HepG2 (cell line): ENCODE measurements around the gene POLR1H. TPM values are rescaled to one million over a fixed set of nuclear protein-coding genes. Genes with fewer than 3 reads are reported as not detected.

ENCODE experiments used
- HDAC1 ChIP-seq: sonication (generic); formaldehyde crosslinking; IDR thresholded peaks from 2 replicates; pipeline ENCODE4 v1.5.1; 2020; ENCODE audit warnings: mild to moderate bottlenecking, missing genetic modification reagents
- JDP2 ChIP-seq: sonication (generic); formaldehyde crosslinking; IDR thresholded peaks from 2 replicates; pipeline ENCODE4 v1.8.1; 2022; ENCODE audit warnings: missing genetic modification reagents, borderline replicate concordance
- MED1 ChIP-seq: sonication (generic); formaldehyde crosslinking; IDR thresholded peaks from 2 replicates; pipeline ENCODE4 v1.4.0; 2020; ENCODE audit warnings: missing genetic modification reagents
- MIXL1 ChIP-seq: IDR thresholded peaks from 2 replicates; pipeline ENCODE4 v1.6.1; 2016
- MXI1 ChIP-seq: IDR thresholded peaks from 3 replicates; pipeline ENCODE4 v1.6.1; 2012; ENCODE audit warnings: low read depth, low read length, inconsistent platforms, borderline replicate concordance
- PCBP2 ChIP-seq: fragments of 200-400 bp; formaldehyde crosslinking; optimal IDR thresholded peaks from 2 replicates; pipeline ENCODE3; 2018; ENCODE audit warnings: low read length, low read depth; ENCODE audit not compliant: poor library complexity, severe bottlenecking
- PLRG1 ChIP-seq: fragments of 450-650 bp; conservative IDR thresholded peaks from 2 replicates; pipeline ENCODE4 v1.6.1; 2016
- SMYD3 ChIP-seq: sonication (generic); formaldehyde crosslinking; IDR thresholded peaks from 2 replicates; pipeline ENCODE4 v1.8.1; 2023; ENCODE audit warnings: mild to moderate bottlenecking, missing genetic modification reagents
- TARDBP ChIP-seq: sonication (generic); formaldehyde crosslinking; IDR thresholded peaks from 2 replicates; pipeline ENCODE4 v1.8.0; 2022; ENCODE audit warnings: mild to moderate bottlenecking, missing genetic modification reagents
- ZBTB3 ChIP-seq: sonication (generic); formaldehyde crosslinking; IDR thresholded peaks from 2 replicates; pipeline ENCODE4 v1.4.0; 2020; ENCODE audit warnings: low read depth, mild to moderate bottlenecking, moderate library complexity, missing genetic modification reagents, borderline replicate concordance
- ZFX ChIP-seq: sonication (generic); formaldehyde crosslinking; IDR thresholded peaks from 2 replicates; pipeline ENCODE4 v1.4.0; 2020; ENCODE audit warnings: mild to moderate bottlenecking, low read depth, missing genetic modification reagents, moderate library complexity
- ZNF136 ChIP-seq: sonication (generic); formaldehyde crosslinking; IDR thresholded peaks from 2 replicates; pipeline ENCODE4 v1.8.1; 2022; ENCODE audit warnings: low read depth, mild to moderate bottlenecking, moderate library complexity, missing genetic modification reagents
- ZNF33A ChIP-seq: sonication (generic); formaldehyde crosslinking; IDR thresholded peaks from 2 replicates; pipeline ENCODE4 v1.5.1; 2020; ENCODE audit warnings: missing genetic modification reagents, mild to moderate bottlenecking, moderate library complexity, borderline replicate concordance
- ZNF367 ChIP-seq: sonication (generic); formaldehyde crosslinking; IDR thresholded peaks from 2 replicates; pipeline ENCODE4 v1.4.0; 2020; ENCODE audit warnings: missing genetic modification reagents, borderline replicate concordance
- ZNF772 ChIP-seq: sonication (generic); formaldehyde crosslinking; IDR thresholded peaks from 2 replicates; pipeline ENCODE4 v1.5.0; 2020; ENCODE audit warnings: mild to moderate bottlenecking, missing genetic modification reagents
- ZSCAN21 ChIP-seq: sonication (generic); formaldehyde crosslinking; IDR thresholded peaks from 2 replicates; pipeline ENCODE4 v1.8.0; 2022; ENCODE audit warnings: mild to moderate bottlenecking, missing genetic modification reagents, moderate library complexity, borderline replicate concordance
- polyA plus RNA-seq, 8 experiments: library from polyadenylated mRNA; depleted of rRNA in 3 of 8; stranded (reverse) in 7 of 8; unstranded in 1 of 8; fragments of >200 nt; fragmentation: Illumina TruSeq in 4 of 8; extraction: Trizol in 4 of 8; gene quantifications; 2 replicates each; pipeline versions ENCODE4 v1.2.1 to v1.2.3, GENCODE V29; 2011 to 2016; ENCODE audit warnings: low read depth in 4 of 8, missing spikeins in 1 of 8, mixed read lengths in 1 of 8; ENCODE audit not compliant: insufficient read depth in 1 of 8
- total RNA-seq, 5 experiments: library from RNA; depleted of rRNA; stranded (reverse); fragments of >200 nt; fragmentation: Illumina TruSeq; extraction: Trizol; gene quantifications; 2 replicates each; pipeline ENCODE4 v1.2.3, GENCODE V29; 2016; ENCODE audit warnings: low read depth in 1 of 5
- TF ChIP-seq, protein P1 (sequence below): sonication (generic); formaldehyde crosslinking; IDR thresholded peaks from 2 replicates; pipeline ENCODE4 v1.8.0; 2023; ENCODE audit warnings: mild to moderate bottlenecking, missing genetic modification reagents
- TF ChIP-seq, protein P2 (sequence below): sonication (generic); formaldehyde crosslinking; IDR thresholded peaks from 2 replicates; pipeline ENCODE4 v1.4.0; 2020; ENCODE audit warnings: mild to moderate bottlenecking, low read depth, missing genetic modification reagents
- TF ChIP-seq, protein P3 (sequence below): sonication (generic); formaldehyde crosslinking; IDR thresholded peaks from 2 replicates; pipeline ENCODE4 v1.8.0; 2022; ENCODE audit warnings: missing genetic modification reagents, low read depth, mild to moderate bottlenecking, borderline replicate concordance
- TF ChIP-seq, protein P4 (sequence below): sonication (generic); formaldehyde crosslinking; IDR thresholded peaks from 2 replicates; pipeline ENCODE4 v1.5.1; 2020; ENCODE audit warnings: mild to moderate bottlenecking, missing genetic modification reagents, borderline replicate concordance

Gene POLR1H
- total and polyA plus RNA-seq, 2 of the 13 experiments (the other 11 are each of a cell fraction or from before 2014, with no cell fraction given), result 61.4 to 79.8 TPM

DNA sequence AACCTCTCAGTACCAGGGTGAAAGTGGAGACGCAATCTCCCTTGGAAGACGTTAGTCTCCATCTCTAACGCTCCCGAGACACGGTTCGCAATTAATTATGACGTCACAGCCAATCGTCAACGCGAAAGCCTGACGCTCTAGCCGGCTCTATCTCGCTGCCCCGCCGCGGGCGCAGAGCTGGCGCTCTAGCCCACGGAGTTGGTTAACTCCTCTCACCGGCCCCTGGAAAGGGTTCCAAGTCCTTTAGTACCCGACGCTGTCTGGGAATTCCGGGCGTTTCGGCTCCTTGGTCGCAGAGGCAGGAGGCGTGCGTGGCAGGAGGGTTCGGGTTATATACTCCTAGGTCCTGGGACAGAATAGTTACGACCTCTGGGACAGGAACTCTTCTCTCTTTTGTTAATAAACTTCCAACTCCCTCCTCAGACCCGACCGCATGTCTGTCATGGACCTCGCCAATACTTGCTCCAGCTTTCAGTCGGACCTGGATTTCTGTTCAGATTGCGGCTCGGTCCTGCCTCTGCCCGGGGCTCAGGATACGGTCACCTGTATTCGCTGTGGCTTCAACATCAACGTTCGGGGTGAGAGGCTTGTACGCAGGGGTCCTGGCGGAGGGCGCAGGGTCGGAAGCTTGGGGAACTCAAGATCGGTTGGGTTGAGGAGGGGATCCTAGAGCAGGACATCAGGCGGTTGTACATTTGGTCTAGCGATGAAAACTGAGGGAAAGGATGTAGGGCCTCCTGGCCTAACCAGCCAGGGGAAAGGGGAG, at the start of gene POLR1H (continued):
- no peak for TF ChIP-seq JDP2 (CRISPR knock-in tag)
- TF ChIP-seq TARDBP (CRISPR knock-in tag), result peak; percentile 92; the same call in 1 of the 2 replicates
- TF ChIP-seq ZNF772, result no peak
- TF ChIP-seq SMYD3 (CRISPR knock-in tag), result no peak; the same call in 1 of the 2 replicates
- TF ChIP-seq HDAC1, result peak; percentile 88
- peak; percentile 92 for TF ChIP-seq MED1
- TF ChIP-seq, protein P1, sequence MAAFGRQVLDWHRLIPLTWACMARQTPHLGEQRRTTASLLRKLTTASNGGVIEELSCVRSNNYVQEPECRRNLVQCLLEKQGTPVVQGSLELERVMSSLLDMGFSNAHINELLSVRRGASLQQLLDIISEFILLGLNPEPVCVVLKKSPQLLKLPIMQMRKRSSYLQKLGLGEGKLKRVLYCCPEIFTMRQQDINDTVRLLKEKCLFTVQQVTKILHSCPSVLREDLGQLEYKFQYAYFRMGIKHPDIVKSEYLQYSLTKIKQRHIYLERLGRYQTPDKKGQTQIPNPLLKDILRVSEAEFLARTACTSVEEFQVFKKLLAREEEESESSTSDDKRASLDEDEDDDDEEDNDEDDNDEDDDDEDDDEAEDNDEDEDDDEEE (CRISPR knock-in tag), result peak; percentile 80
- TF ChIP-seq ZNF367 (CRISPR knock-in tag), result 0 out of 2 replicates have a peak, but pooled peaks have one; percentile 72
- peak; percentile 100 for TF ChIP-seq MIXL1 (CRISPR knock-in tag)
- TF ChIP-seq MXI1, result peak; percentile 76; the same call in 1 of the 3 replicates
- TF ChIP-seq, protein P2, sequence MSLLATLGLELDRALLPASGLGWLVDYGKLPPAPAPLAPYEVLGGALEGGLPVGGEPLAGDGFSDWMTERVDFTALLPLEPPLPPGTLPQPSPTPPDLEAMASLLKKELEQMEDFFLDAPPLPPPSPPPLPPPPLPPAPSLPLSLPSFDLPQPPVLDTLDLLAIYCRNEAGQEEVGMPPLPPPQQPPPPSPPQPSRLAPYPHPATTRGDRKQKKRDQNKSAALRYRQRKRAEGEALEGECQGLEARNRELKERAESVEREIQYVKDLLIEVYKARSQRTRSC (CRISPR knock-in tag), result no peak
- TF ChIP-seq ZNF33A (CRISPR knock-in tag), result no peak
- TF ChIP-seq ZBTB3 (CRISPR knock-in tag), result 0 out of 2 replicates have a peak, but pooled peaks have one; percentile 19
- peak; percentile 73; the same call in 1 of the 2 replicates for TF ChIP-seq ZFX (CRISPR knock-in tag)
- TF ChIP-seq, protein P3, sequence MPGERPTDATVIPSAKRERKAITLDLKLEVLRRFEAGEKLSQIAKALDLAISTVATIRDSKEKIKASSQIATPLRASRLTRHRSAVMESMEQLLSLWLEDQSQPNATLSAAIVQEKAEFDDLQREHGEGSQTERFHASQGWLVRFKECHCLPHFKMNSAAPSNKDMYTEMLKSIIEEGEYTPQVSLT (CRISPR knock-in tag), result no peak; the same call in 1 of the 2 replicates
- TF ChIP-seq PCBP2, result no peak
- TF ChIP-seq PLRG1, result no peak
- TF ChIP-seq ZSCAN21, result peak; percentile 28; the same call in 1 of the 2 replicates
- TF ChIP-seq, protein P4, sequence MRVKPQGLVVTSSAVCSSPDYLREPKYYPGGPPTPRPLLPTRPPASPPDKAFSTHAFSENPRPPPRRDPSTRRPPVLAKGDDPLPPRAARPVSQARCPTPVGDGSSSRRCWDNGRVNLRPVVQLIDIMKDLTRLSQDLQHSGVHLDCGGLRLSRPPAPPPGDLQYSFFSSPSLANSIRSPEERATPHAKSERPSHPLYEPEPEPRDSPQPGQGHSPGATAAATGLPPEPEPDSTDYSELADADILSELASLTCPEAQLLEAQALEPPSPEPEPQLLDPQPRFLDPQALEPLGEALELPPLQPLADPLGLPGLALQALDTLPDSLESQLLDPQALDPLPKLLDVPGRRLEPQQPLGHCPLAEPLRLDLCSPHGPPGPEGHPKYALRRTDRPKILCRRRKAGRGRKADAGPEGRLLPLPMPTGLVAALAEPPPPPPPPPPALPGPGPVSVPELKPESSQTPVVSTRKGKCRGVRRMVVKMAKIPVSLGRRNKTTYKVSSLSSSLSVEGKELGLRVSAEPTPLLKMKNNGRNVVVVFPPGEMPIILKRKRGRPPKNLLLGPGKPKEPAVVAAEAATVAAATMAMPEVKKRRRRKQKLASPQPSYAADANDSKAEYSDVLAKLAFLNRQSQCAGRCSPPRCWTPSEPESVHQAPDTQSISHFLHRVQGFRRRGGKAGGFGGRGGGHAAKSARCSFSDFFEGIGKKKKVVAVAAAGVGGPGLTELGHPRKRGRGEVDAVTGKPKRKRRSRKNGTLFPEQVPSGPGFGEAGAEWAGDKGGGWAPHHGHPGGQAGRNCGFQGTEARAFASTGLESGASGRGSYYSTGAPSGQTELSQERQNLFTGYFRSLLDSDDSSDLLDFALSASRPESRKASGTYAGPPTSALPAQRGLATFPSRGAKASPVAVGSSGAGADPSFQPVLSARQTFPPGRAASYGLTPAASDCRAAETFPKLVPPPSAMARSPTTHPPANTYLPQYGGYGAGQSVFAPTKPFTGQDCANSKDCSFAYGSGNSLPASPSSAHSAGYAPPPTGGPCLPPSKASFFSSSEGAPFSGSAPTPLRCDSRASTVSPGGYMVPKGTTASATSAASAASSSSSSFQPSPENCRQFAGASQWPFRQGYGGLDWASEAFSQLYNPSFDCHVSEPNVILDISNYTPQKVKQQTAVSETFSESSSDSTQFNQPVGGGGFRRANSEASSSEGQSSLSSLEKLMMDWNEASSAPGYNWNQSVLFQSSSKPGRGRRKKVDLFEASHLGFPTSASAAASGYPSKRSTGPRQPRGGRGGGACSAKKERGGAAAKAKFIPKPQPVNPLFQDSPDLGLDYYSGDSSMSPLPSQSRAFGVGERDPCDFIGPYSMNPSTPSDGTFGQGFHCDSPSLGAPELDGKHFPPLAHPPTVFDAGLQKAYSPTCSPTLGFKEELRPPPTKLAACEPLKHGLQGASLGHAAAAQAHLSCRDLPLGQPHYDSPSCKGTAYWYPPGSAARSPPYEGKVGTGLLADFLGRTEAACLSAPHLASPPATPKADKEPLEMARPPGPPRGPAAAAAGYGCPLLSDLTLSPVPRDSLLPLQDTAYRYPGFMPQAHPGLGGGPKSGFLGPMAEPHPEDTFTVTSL (CRISPR knock-in tag), result no peak; the same call in 1 of the 2 replicates
- TF ChIP-seq ZNF136 (CRISPR knock-in tag), result no peak
